Measurements from ENCODE around the gene SMARCC1.

SMARCC1 gene

GRCh38 chr3:47650294-47650693 lies 131.4 kb downstream of the SMARCC1 start:
- ATAC-seq (replicated peaks) = no peak
- Mint-ChIP-seq H3K27me3 (no peaks in the 10 kb centered on the region), H3K4me3 (no peak overlapping the region), H3K36me3 (peaks cover 13 to 33% of the 10 kb centered on the region in 2 donors), H3K27ac (no peak overlapping the region), H3K4me1 (peaks cover 0 to 2% of the 10 kb centered on the region in 2 donors), H3K9me3 (no peaks in the 10 kb centered on the region)
- DNase-seq = no peak

GRCh38 chr3:47647550-47647949 lies 134.1 kb downstream of the SMARCC1 start:
- DNase-seq (no peak), ATAC-seq (replicated peaks) (no peak)
- H3K27me3 Mint-ChIP-seq = no peaks in the 10 kb centered on the region
- H3K4me3 Mint-ChIP-seq = no peak overlapping the region
- no peaks in the 10 kb centered on the region for H3K9me3 Mint-ChIP-seq
- no peak overlapping the region for H3K27ac Mint-ChIP-seq
- no peaks in the 10 kb centered on the region for H3K4me1 Mint-ChIP-seq
- peaks cover 10 to 35% of the 10 kb centered on the region in 2 donors for H3K36me3 Mint-ChIP-seq

- Mint-ChIP-seq H3K9me3 (no peaks in the 10 kb centered on the region), H3K27ac (no peak overlapping the region), H3K36me3 (peaks cover 15 to 40% of the 10 kb centered on the region in 2 donors), H3K27me3 (no peaks in the 10 kb centered on the region), H3K4me3 (no peak overlapping the region), H3K4me1 (peaks cover 0 to 2% of the 10 kb centered on the region in 2 donors)
- no peak for DNase-seq
- ATAC-seq (replicated peaks) = no peak
These were observed 135.3 kb downstream of the SMARCC1 start for GRCh38 chr3:47646362-47646761.

GRCh38 chr3:47645551-47645950 lies 136.1 kb downstream of the SMARCC1 start:
- ATAC-seq (replicated peaks) = no peak
- Mint-ChIP-seq H3K27me3 (no peaks in the 10 kb centered on the region), H3K9me3 (no peaks in the 10 kb centered on the region), H3K27ac (no peak overlapping the region), H3K4me3 (no peak overlapping the region), H3K4me1 (peaks cover 0 to 6% of the 10 kb centered on the region in 2 donors), H3K36me3 (peaks cover 16 to 40% of the 10 kb centered on the region in 2 donors)
- no peak for DNase-seq

GRCh38 chr3:47643092-47643491 lies 138.6 kb downstream of the SMARCC1 start:
- Mint-ChIP-seq H3K9me3 (no peaks in the 10 kb centered on the region), H3K4me3 (no peak overlapping the region), H3K27ac (no peak overlapping the region), H3K27me3 (no peaks in the 10 kb centered on the region), H3K36me3 (peaks cover 16 to 42% of the 10 kb centered on the region in 2 donors), H3K4me1 (peaks cover 2 to 6% of the 10 kb centered on the region in 2 donors)
- DNase-seq (no peak), ATAC-seq (replicated peaks) (no peak)

- no peak overlapping the region for H3K4me3 Mint-ChIP-seq
- H3K9me3 Mint-ChIP-seq = no peaks in the 10 kb centered on the region
- DNase-seq (no peak), ATAC-seq (replicated peaks) (no peak)
- no peak overlapping the region for H3K27ac Mint-ChIP-seq
- H3K36me3 Mint-ChIP-seq = peaks cover 17 to 45% of the 10 kb centered on the region in 2 donors
- no peaks in the 10 kb centered on the region for H3K27me3 Mint-ChIP-seq
- H3K4me1 Mint-ChIP-seq = peaks cover 2 to 6% of the 10 kb centered on the region in 2 donors
These were observed 140.0 kb downstream of the SMARCC1 start for GRCh38 chr3:47641739-47642138.

GRCh38 chr3:47636921-47637320 lies 144.8 kb downstream of the SMARCC1 start:
- Mint-ChIP-seq H3K36me3 (peaks cover 29 to 48% of the 10 kb centered on the region in 2 donors), H3K9me3 (no peaks in the 10 kb centered on the region), H3K4me3 (no peak overlapping the region), H3K27me3 (no peaks in the 10 kb centered on the region), H3K4me1 (peaks cover 4 to 12% of the 10 kb centered on the region in 2 donors), H3K27ac (no peak overlapping the region)
- no peak for ATAC-seq (replicated peaks)
- DNase-seq = no peak

GRCh38 chr3:47636225-47636624 lies 145.5 kb downstream of the SMARCC1 start:
- H3K27ac Mint-ChIP-seq = no peak overlapping the region
- H3K9me3 Mint-ChIP-seq = no peaks in the 10 kb centered on the region
- peaks cover 4 to 9% of the 10 kb centered on the region in 2 donors for H3K4me1 Mint-ChIP-seq
- H3K36me3 Mint-ChIP-seq = peaks cover 31 to 49% of the 10 kb centered on the region in 2 donors
- ATAC-seq (replicated peaks) (no peak), DNase-seq (no peak)
- H3K4me3 Mint-ChIP-seq = no peak overlapping the region
- H3K27me3 Mint-ChIP-seq = no peaks in the 10 kb centered on the region

GRCh38 chr3:47635536-47635935 lies 146.2 kb downstream of the SMARCC1 start:
- DNase-seq = no peak
- no peaks in the 10 kb centered on the region for H3K27me3 Mint-ChIP-seq
- peak overlapping the region; percentile 81 for H3K27ac Mint-ChIP-seq
- no peaks in the 10 kb centered on the region for H3K9me3 Mint-ChIP-seq
- ATAC-seq (replicated peaks) = no peak
- peaks cover 4 to 10% of the 10 kb centered on the region in 2 donors for H3K4me1 Mint-ChIP-seq
- peaks cover 34 to 52% of the 10 kb centered on the region in 2 donors for H3K36me3 Mint-ChIP-seq
- no peak overlapping the region for H3K4me3 Mint-ChIP-seq

GRCh38 chr3:47634996-47635395 lies 146.7 kb downstream of the SMARCC1 start:
- ATAC-seq (replicated peaks) (no peak), DNase-seq (no peak)
- peaks cover 36 to 53% of the 10 kb centered on the region in 2 donors for H3K36me3 Mint-ChIP-seq
- H3K4me3 Mint-ChIP-seq = no peak overlapping the region
- H3K4me1 Mint-ChIP-seq = peaks cover 4 to 10% of the 10 kb centered on the region in 2 donors
- no peaks in the 10 kb centered on the region for H3K27me3 Mint-ChIP-seq
- peak overlapping the region; percentile 81 for H3K27ac Mint-ChIP-seq
- no peaks in the 10 kb centered on the region for H3K9me3 Mint-ChIP-seq

- peaks cover 3 to 10% of the 10 kb centered on the region in 2 donors for H3K4me1 Mint-ChIP-seq
- no peak overlapping the region for H3K27ac Mint-ChIP-seq
- no peak for DNase-seq
- peaks cover 50 to 58% of the 10 kb centered on the region in 2 donors for H3K36me3 Mint-ChIP-seq
- no peak overlapping the region for H3K4me3 Mint-ChIP-seq
- H3K27me3 Mint-ChIP-seq = no peaks in the 10 kb centered on the region
- no peaks in the 10 kb centered on the region for H3K9me3 Mint-ChIP-seq
- no peak for ATAC-seq (replicated peaks)
These were observed 150.9 kb downstream of the SMARCC1 start for GRCh38 chr3:47630810-47631209.

- peaks cover 46 to 54% of the 10 kb centered on the region in 2 donors for H3K36me3 Mint-ChIP-seq
These were observed 151.9 kb downstream of the SMARCC1 start for GRCh38 chr3:47629770-47630169.

GRCh38 chr3:47628426-47628825 lies 153.3 kb downstream of the SMARCC1 start:
- Mint-ChIP-seq H3K4me1 (peaks cover 0 to 3% of the 10 kb centered on the region in 2 donors), H3K9me3 (no peaks in the 10 kb centered on the region), H3K27ac (peak overlapping the region; percentile 60), H3K27me3 (no peaks in the 10 kb centered on the region), H3K36me3 (peaks cover 44 to 53% of the 10 kb centered on the region in 2 donors), H3K4me3 (no peak overlapping the region)
- DNase-seq = no peak
- no peak for ATAC-seq (replicated peaks)

More at GRCh38 chr3:47629770-47630169, 151.9 kb downstream of the SMARCC1 start:
- peaks cover 0 to 3% of the 10 kb centered on the region in 2 donors for H3K4me1 Mint-ChIP-seq
- H3K9me3 Mint-ChIP-seq = no peaks in the 10 kb centered on the region
- no peaks in the 10 kb centered on the region for H3K27me3 Mint-ChIP-seq
- no peak for ATAC-seq (replicated peaks)
- DNase-seq = no peak
- H3K27ac Mint-ChIP-seq = no peak overlapping the region
- H3K4me3 Mint-ChIP-seq = no peak overlapping the region

- no peaks in the 10 kb centered on the region for H3K4me1 Mint-ChIP-seq
- no peak overlapping the region for H3K27ac Mint-ChIP-seq
- H3K4me3 Mint-ChIP-seq = no peak overlapping the region
- peaks cover 22 to 38% of the 10 kb centered on the region in 2 donors for H3K36me3 Mint-ChIP-seq
- ATAC-seq (replicated peaks) = no peak
- DNase-seq = no peak
- H3K9me3 Mint-ChIP-seq = no peaks in the 10 kb centered on the region
- H3K27me3 Mint-ChIP-seq = no peaks in the 10 kb centered on the region
These were observed 158.8 kb downstream of the SMARCC1 start for GRCh38 chr3:47622671-47623461.
